OCI-LY7 (cell line): ENCODE results near the gene IFFO2.

Experiments
- EZH2phosphoT487 ChIP-seq: fragments of 200-600 bp; sonication (generic); IDR thresholded peaks from 2 replicates; pipeline ENCODE4 v1.6.1; 2018; ENCODE audit warnings: low read depth, borderline replicate concordance, mild to moderate bottlenecking, mixed run types, antibody characterized with exemption, low read length, moderate library complexity, mixed read lengths
- TF ChIP-seq, protein P1 (sequence below): fragments of 200-600 bp; sonication (generic); conservative IDR thresholded peaks from 2 replicates; pipeline ENCODE4 v1.5.1; 2014; ENCODE audit warnings: mild to moderate bottlenecking, antibody characterized with exemption, low read length, moderate library complexity, mixed read lengths

DNA sequence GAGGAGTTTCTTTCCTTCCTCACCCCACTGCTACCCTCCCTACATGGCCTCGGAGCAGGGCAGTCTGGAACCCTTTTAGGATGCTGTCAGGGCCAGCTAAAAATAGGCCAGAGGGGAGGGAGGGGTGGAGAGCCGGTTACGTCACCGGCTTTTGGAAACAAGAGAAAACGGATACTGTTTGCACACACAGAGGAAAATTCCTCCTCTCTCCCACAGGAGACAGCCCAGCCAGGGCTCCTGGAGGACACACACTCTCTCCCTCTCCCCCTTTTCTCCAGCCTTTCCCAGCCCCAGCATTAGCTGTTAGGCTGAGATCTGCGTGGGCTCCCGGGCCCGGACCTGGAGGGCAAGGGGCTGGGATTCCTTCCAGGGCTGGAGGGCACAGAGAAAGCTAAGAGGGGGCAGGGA, 34.2 kb downstream of the IFFO2 start:
- TF ChIP-seq, protein P1, sequence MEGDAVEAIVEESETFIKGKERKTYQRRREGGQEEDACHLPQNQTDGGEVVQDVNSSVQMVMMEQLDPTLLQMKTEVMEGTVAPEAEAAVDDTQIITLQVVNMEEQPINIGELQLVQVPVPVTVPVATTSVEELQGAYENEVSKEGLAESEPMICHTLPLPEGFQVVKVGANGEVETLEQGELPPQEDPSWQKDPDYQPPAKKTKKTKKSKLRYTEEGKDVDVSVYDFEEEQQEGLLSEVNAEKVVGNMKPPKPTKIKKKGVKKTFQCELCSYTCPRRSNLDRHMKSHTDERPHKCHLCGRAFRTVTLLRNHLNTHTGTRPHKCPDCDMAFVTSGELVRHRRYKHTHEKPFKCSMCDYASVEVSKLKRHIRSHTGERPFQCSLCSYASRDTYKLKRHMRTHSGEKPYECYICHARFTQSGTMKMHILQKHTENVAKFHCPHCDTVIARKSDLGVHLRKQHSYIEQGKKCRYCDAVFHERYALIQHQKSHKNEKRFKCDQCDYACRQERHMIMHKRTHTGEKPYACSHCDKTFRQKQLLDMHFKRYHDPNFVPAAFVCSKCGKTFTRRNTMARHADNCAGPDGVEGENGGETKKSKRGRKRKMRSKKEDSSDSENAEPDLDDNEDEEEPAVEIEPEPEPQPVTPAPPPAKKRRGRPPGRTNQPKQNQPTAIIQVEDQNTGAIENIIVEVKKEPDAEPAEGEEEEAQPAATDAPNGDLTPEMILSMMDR, result no peak
- TF ChIP-seq EZH2phosphoT487, result no peak
